ENCODE measurements around the gene NUP85.
"Not testable (repeated sequence)": the region's sequence is repeated elsewhere in the genome, so short reads cannot be mapped to it uniquely, and the experiment has no call there.

The NUP85 gene

GRCh38 chr17:75241996-75242460 is 36.5 kb downstream of the NUP85 start:
- Mint-ChIP-seq H3K4me3 (peak overlapping the region; percentile 7), H3K9me3 (ENCODE audit: low read depth) (no peaks in the 10 kb centered on the region), H3K27me3 (no peaks in the 10 kb centered on the region), H3K27ac (peak overlapping the region; percentile 84), H3K4me1 (ENCODE audit: low read depth) (peaks cover 43% of the 10 kb centered on the region), H3K36me3 (peaks cover 4% of the 10 kb centered on the region)

- peaks cover 45% of the 10 kb centered on the region for H3K4me1 Mint-ChIP-seq (ENCODE audit: low read depth)
- peaks cover 4% of the 10 kb centered on the region for H3K36me3 Mint-ChIP-seq
- H3K27ac Mint-ChIP-seq: peak overlapping the region; percentile 84
- no peaks in the 10 kb centered on the region for H3K9me3 Mint-ChIP-seq (ENCODE audit: low read depth)
- peak overlapping the region; percentile 7 for H3K4me3 Mint-ChIP-seq
- H3K27me3 Mint-ChIP-seq: no peaks in the 10 kb centered on the region
Measured at GRCh38 chr17:75242461-75243042, 37.1 kb downstream of the NUP85 start.

GRCh38 chr17:75244133-75244866 is 38.8 kb downstream of the NUP85 start:
- Mint-ChIP-seq H3K4me3 (peak overlapping the region; percentile 30), H3K9me3 (ENCODE audit: low read depth) (no peaks in the 10 kb centered on the region), H3K36me3 (peaks cover 4% of the 10 kb centered on the region), H3K27ac (peak overlapping the region; percentile 83), H3K27me3 (no peaks in the 10 kb centered on the region), H3K4me1 (ENCODE audit: low read depth) (peaks cover 49% of the 10 kb centered on the region)

- Mint-ChIP-seq H3K9me3 (ENCODE audit: low read depth) (no peaks in the 10 kb centered on the region), H3K4me1 (ENCODE audit: low read depth) (peaks cover 56% of the 10 kb centered on the region), H3K27me3 (no peaks in the 10 kb centered on the region), H3K27ac (no peak overlapping the region), H3K36me3 (peaks cover 4% of the 10 kb centered on the region), H3K4me3 (no peak overlapping the region)
Measured at GRCh38 chr17:75245011-75245410, 39.5 kb downstream of the NUP85 start.

- peak overlapping the region; percentile 66 for H3K27ac Mint-ChIP-seq
- H3K4me3 Mint-ChIP-seq: peak overlapping the region; percentile 6
- H3K9me3 Mint-ChIP-seq (ENCODE audit: low read depth): no peaks in the 10 kb centered on the region
- peaks cover 4% of the 10 kb centered on the region for H3K36me3 Mint-ChIP-seq
- H3K4me1 Mint-ChIP-seq (ENCODE audit: low read depth): peaks cover 62% of the 10 kb centered on the region
- no peaks in the 10 kb centered on the region for H3K27me3 Mint-ChIP-seq
Measured at GRCh38 chr17:75246404-75246803, 40.9 kb downstream of the NUP85 start.

GRCh38 chr17:75249564-75249963 is 44.1 kb downstream of the NUP85 start:
- Mint-ChIP-seq H3K36me3 (peaks cover 1% of the 10 kb centered on the region), H3K27ac (peak overlapping the region; percentile 96), H3K9me3 (ENCODE audit: low read depth) (no peaks in the 10 kb centered on the region), H3K27me3 (no peaks in the 10 kb centered on the region), H3K4me3 (peak overlapping the region; percentile 83), H3K4me1 (ENCODE audit: low read depth) (peaks cover 62% of the 10 kb centered on the region)

GRCh38 chr17:75250009-75250471 is 44.6 kb downstream of the NUP85 start:
- Mint-ChIP-seq H3K9me3 (ENCODE audit: low read depth) (no peaks in the 10 kb centered on the region), H3K36me3 (no peaks in the 10 kb centered on the region), H3K27ac (peak overlapping the region; percentile 96), H3K4me1 (ENCODE audit: low read depth) (peaks cover 63% of the 10 kb centered on the region), H3K27me3 (no peaks in the 10 kb centered on the region), H3K4me3 (peak overlapping the region; percentile 83)

- H3K4me1 Mint-ChIP-seq (ENCODE audit: low read depth): peaks cover 77% of the 10 kb centered on the region
- H3K36me3 Mint-ChIP-seq: no peaks in the 10 kb centered on the region
- H3K9me3 Mint-ChIP-seq (ENCODE audit: low read depth): no peaks in the 10 kb centered on the region
- no peak overlapping the region for H3K4me3 Mint-ChIP-seq
- peak overlapping the region; percentile 85 for H3K27ac Mint-ChIP-seq
- no peaks in the 10 kb centered on the region for H3K27me3 Mint-ChIP-seq
Measured at GRCh38 chr17:75252039-75252816, 46.7 kb downstream of the NUP85 start.

- not testable (repeated sequence) for H3K27me3 Mint-ChIP-seq; H3K9me3 Mint-ChIP-seq (ENCODE audit: low read depth); H3K36me3 Mint-ChIP-seq; H3K4me3 Mint-ChIP-seq
- Mint-ChIP-seq H3K27ac (peak overlapping the region; percentile 74), H3K4me1 (ENCODE audit: low read depth) (peaks cover 83% of the 10 kb centered on the region)
Measured at GRCh38 chr17:75255954-75256698, 50.6 kb downstream of the NUP85 start.

- not testable (repeated sequence) for H3K27me3 Mint-ChIP-seq; H3K9me3 Mint-ChIP-seq (ENCODE audit: low read depth); H3K36me3 Mint-ChIP-seq
- Mint-ChIP-seq H3K4me1 (ENCODE audit: low read depth) (peaks cover 76% of the 10 kb centered on the region), H3K4me3 (peak overlapping the region; percentile 31), H3K27ac (peak overlapping the region; percentile 85)
Measured at GRCh38 chr17:75257228-75257627, 51.7 kb downstream of the NUP85 start.

GRCh38 chr17:75260641-75261335 is 55.3 kb downstream of the NUP85 start:
- H3K4me3 Mint-ChIP-seq: peak overlapping the region; percentile 99
- peak overlapping the region; percentile 99 for H3K27ac Mint-ChIP-seq
- H3K27me3 Mint-ChIP-seq: no peaks in the 10 kb centered on the region
- H3K4me1 Mint-ChIP-seq (ENCODE audit: low read depth): peaks cover 61% of the 10 kb centered on the region
- no peaks in the 10 kb centered on the region for H3K9me3 Mint-ChIP-seq (ENCODE audit: low read depth)
- H3K36me3 Mint-ChIP-seq: peaks cover 7% of the 10 kb centered on the region

GRCh38 chr17:75261336-75262111 is 56.0 kb downstream of the NUP85 start, which contains the start of the genes GGA3 and MRPS7:
Gene GGA3, minus strand, starts transcription at chr17:75261606. Its CDS starts 19 bp downstream, at chr17:75261587.
Gene MRPS7, plus strand, starts transcription at chr17:75261879. Its CDS starts 22 bp downstream, at chr17:75261901.
- Mint-ChIP-seq H3K4me3 (peak within 1 kb of the TSS; percentile 99), H3K27ac (peak within 1 kb of the TSS; percentile 99), H3K36me3 (peaks cover 7% of the 10 kb centered on the region), H3K27me3 (no peaks in the 10 kb centered on the region), H3K4me1 (ENCODE audit: low read depth) (peaks cover 54% of the 10 kb centered on the region), H3K9me3 (ENCODE audit: low read depth) (no peaks in the 10 kb centered on the region)

- Mint-ChIP-seq H3K27me3 (no peaks in the 10 kb centered on the region), H3K27ac (peak overlapping the region; percentile 99), H3K4me1 (ENCODE audit: low read depth) (peaks cover 48% of the 10 kb centered on the region), H3K9me3 (ENCODE audit: low read depth) (no peaks in the 10 kb centered on the region), H3K4me3 (peak overlapping the region; percentile 99), H3K36me3 (peaks cover 7% of the 10 kb centered on the region)
Measured at GRCh38 chr17:75262112-75262606, 56.7 kb downstream of the NUP85 start.

Measured in activated naive CD8-positive, alpha-beta T cell (primary cell).